Liver (tissue), 3 donors: Measurements from ENCODE around the gene SEPSECS.

Experiments used
- CTCF ChIP-seq: fragments of 150-350 bp; IDR thresholded peaks from 2 replicates; pipeline ENCODE4 v1.5.1; 2017; ENCODE audit warnings: improper control_type of control experiment, low read depth, low read length; ENCODE audit not compliant: missing input control
- EGR1 ChIP-seq, 2 donors: IDR thresholded peaks; 2 replicates each; pipeline ENCODE4 v1.6.1; 2016 to 2018; ENCODE audit warnings: antibody characterized with exemption in 2 of 2, low read depth in 2 of 2
- FOXA1 ChIP-seq: IDR thresholded peaks from 2 replicates; pipeline ENCODE4 v1.6.1; 2016; ENCODE audit warnings: antibody characterized with exemption
- HNF4A ChIP-seq, 2 donors: conservative IDR thresholded peaks; 2 replicates each; pipeline ENCODE4 v1.6.1; 2016; ENCODE audit warnings: antibody characterized with exemption in 2 of 2, mild to moderate bottlenecking in 2 of 2
- JUND ChIP-seq, 2 donors: IDR thresholded peaks; 2 replicates each; pipeline ENCODE4 v1.6.1; 2016; ENCODE audit warnings: antibody characterized with exemption in 2 of 2
- MAX ChIP-seq: IDR thresholded peaks from 2 replicates; pipeline ENCODE4 v1.6.1; 2016; ENCODE audit warnings: antibody characterized with exemption
- NR2F2 ChIP-seq: IDR thresholded peaks from 2 replicates; pipeline ENCODE4 v1.6.1; 2016; ENCODE audit warnings: antibody characterized with exemption
- RAD21 ChIP-seq, 2 donors: IDR thresholded peaks; 2 replicates each; pipeline ENCODE4 v1.6.1; 2016; ENCODE audit warnings: antibody characterized with exemption in 2 of 2, mild to moderate bottlenecking in 2 of 2
- REST ChIP-seq: IDR thresholded peaks from 2 replicates; pipeline ENCODE4 v1.6.1; 2016; ENCODE audit warnings: antibody characterized with exemption, mild to moderate bottlenecking
- SP1 ChIP-seq: IDR thresholded peaks from 2 replicates; pipeline ENCODE4 v1.6.1; 2018; ENCODE audit warnings: antibody characterized with exemption, mild to moderate bottlenecking
- TAF1 ChIP-seq: conservative IDR thresholded peaks from 2 replicates; pipeline ENCODE4 v1.6.1; 2016; ENCODE audit warnings: antibody characterized with exemption, mild to moderate bottlenecking
- donor health status: healthy.
- donor health status: healthy.

GRCh38 chr4:25159837-25160713 is at the start of gene SEPSECS:
- peak; percentile 8 for TF ChIP-seq CTCF
- TF ChIP-seq MAX = peak; percentile 83
- TF ChIP-seq TAF1 = peak; percentile 97
- TF ChIP-seq JUND (IDR thresholded peaks at IDR 0.05) = peak in 1 of 2 donors; percentile 43
- peak; percentile 70 for TF ChIP-seq REST
- no peak for TF ChIP-seq NR2F2
- peak; percentile 53 to 55 for TF ChIP-seq RAD21 (IDR thresholded peaks at IDR 0.05)
- TF ChIP-seq HNF4A (conservative IDR thresholded peaks at IDR 0.05) = peak; percentile 61 to 64
- no peak for TF ChIP-seq EGR1 (IDR thresholded peaks at IDR 0.05; ENCODE audit: low read depth in 2 of 2)
- TF ChIP-seq FOXA1 = no peak
- TF ChIP-seq SP1 = peak; percentile 71
